Activated T-helper 1 cell treated with anti-CD3 and anti-CD28 coated beads, Interleukin-12 subunit alpha, Interleukin-12 subunit beta, Interleukin-2, Interleukin-4 antibody, amounts not matched to agents 30 ng/mL and 10 ng/mL and 1 ng/mL, durations not matched to agents 14 hours and 24 hours and 36 hours (primary cell): ENCODE measurements around the gene MSI2. TPM values are rescaled to one million over a fixed set of nuclear protein-coding genes. Genes with fewer than 3 reads are reported as not detected.
A peak's percentile ranks its signal among the peaks of the same experiment; 100 is the strongest.

ENCODE experiments used
- DNase-seq: peaks from one replicate; pipeline ENCODE4 v3.0.0; 2021; ENCODE audit warnings: low spot score
- H3K27ac Mint-ChIP-seq: one replicate; pipeline ENCODE4 v1.8.0; 2021; ENCODE audit warnings: mild to moderate bottlenecking, mixed read lengths
- H3K27me3 Mint-ChIP-seq: one replicate; pipeline ENCODE4 v1.8.0; 2022; ENCODE audit warnings: mild to moderate bottlenecking, moderate library complexity, mixed read lengths; ENCODE audit not compliant: insufficient read depth
- H3K36me3 Mint-ChIP-seq: one replicate; pipeline ENCODE4 v1.8.0; 2021; ENCODE audit warnings: low read depth, mixed read lengths
- H3K4me1 Mint-ChIP-seq: one replicate; pipeline ENCODE4 v1.8.0; 2021; ENCODE audit warnings: low read depth, mixed read lengths
- H3K4me3 Mint-ChIP-seq: one replicate; pipeline ENCODE4 v1.8.0; 2021; ENCODE audit warnings: mild to moderate bottlenecking, moderate library complexity, mixed read lengths
- H3K9me3 Mint-ChIP-seq: one replicate; pipeline ENCODE4 v1.8.0; 2021; ENCODE audit warnings: mixed read lengths
- intact Hi-C: fragments of 100-400 bp; cut with micrococcal nuclease; formaldehyde crosslinking; loops from one replicate; pipeline ENCODE4 v1.15.1; 2024
- total RNA-seq: library from RNA; stranded (reverse); gene quantifications from 2 replicates; pipeline ENCODE4 v1.2.3, GENCODE V29; 2022

Gene MSI2
- total RNA-seq, 1 donor from 2014 or later = 278 TPM

GRCh38 chr17:57517632-57518456 is 261.5 kb downstream of the MSI2 start:
- peaks cover 5% of the 10 kb centered on the region for H3K36me3 Mint-ChIP-seq
- peaks cover 20% of the 10 kb centered on the region for H3K4me1 Mint-ChIP-seq
- H3K9me3 Mint-ChIP-seq = no peaks in the 10 kb centered on the region
- no peak overlapping the region for H3K27ac Mint-ChIP-seq
- intact Hi-C loops = no loop called here
- peaks cover 2% of the 10 kb centered on the region for H3K27me3 Mint-ChIP-seq
- H3K4me3 Mint-ChIP-seq = no peak overlapping the region
- DNase-seq = no peak

- Mint-ChIP-seq H3K4me1 (peaks cover 23% of the 10 kb centered on the region), H3K9me3 (no peaks in the 10 kb centered on the region), H3K4me3 (no peak overlapping the region), H3K27ac (peak overlapping the region; percentile 58), H3K27me3 (peaks cover 2% of the 10 kb centered on the region), H3K36me3 (peaks cover 9% of the 10 kb centered on the region)
- DNase-seq = no peak
- intact Hi-C loops = no loop called here
These were observed 262.6 kb downstream of the MSI2 start for GRCh38 chr17:57518587-57519581.

- H3K4me3 Mint-ChIP-seq = no peak overlapping the region
- peaks cover 2% of the 10 kb centered on the region for H3K27me3 Mint-ChIP-seq
- DNase-seq = no peak
- intact Hi-C loops = no loop called here
- H3K9me3 Mint-ChIP-seq = no peaks in the 10 kb centered on the region
- H3K4me1 Mint-ChIP-seq = peaks cover 23% of the 10 kb centered on the region
- H3K27ac Mint-ChIP-seq = no peak overlapping the region
- H3K36me3 Mint-ChIP-seq = peaks cover 13% of the 10 kb centered on the region
These were observed 263.5 kb downstream of the MSI2 start for GRCh38 chr17:57519800-57520199.

GRCh38 chr17:57521606-57522005 is 265.3 kb downstream of the MSI2 start:
- Mint-ChIP-seq H3K27ac (no peak overlapping the region), H3K4me1 (peaks cover 20% of the 10 kb centered on the region), H3K4me3 (no peak overlapping the region), H3K36me3 (peaks cover 14% of the 10 kb centered on the region), H3K27me3 (no peaks in the 10 kb centered on the region), H3K9me3 (no peaks in the 10 kb centered on the region)
- intact Hi-C loops = no loop called here
- DNase-seq = no peak

GRCh38 chr17:57522042-57523005 is 266.0 kb downstream of the MSI2 start:
- Mint-ChIP-seq H3K27me3 (no peaks in the 10 kb centered on the region), H3K27ac (no peak overlapping the region)
- intact Hi-C loops = no loop called here

GRCh38 chr17:57523926-57524632 is 267.8 kb downstream of the MSI2 start:
- intact Hi-C loops = no loop called here
- H3K9me3 Mint-ChIP-seq = no peaks in the 10 kb centered on the region
- no peak for DNase-seq
- H3K36me3 Mint-ChIP-seq = peaks cover 11% of the 10 kb centered on the region
- peak overlapping the region; percentile 18 for H3K27ac Mint-ChIP-seq
- H3K4me1 Mint-ChIP-seq = peaks cover 20% of the 10 kb centered on the region
- no peaks in the 10 kb centered on the region for H3K27me3 Mint-ChIP-seq
- no peak overlapping the region for H3K4me3 Mint-ChIP-seq

More at GRCh38 chr17:57522042-57523005, 266.0 kb downstream of the MSI2 start:
- peaks cover 20% of the 10 kb centered on the region for H3K4me1 Mint-ChIP-seq
- H3K9me3 Mint-ChIP-seq = no peaks in the 10 kb centered on the region
- peaks cover 14% of the 10 kb centered on the region for H3K36me3 Mint-ChIP-seq
- H3K4me3 Mint-ChIP-seq = no peak overlapping the region
- DNase-seq = no peak

GRCh38 chr17:57524839-57525568 is 268.7 kb downstream of the MSI2 start:
- Mint-ChIP-seq H3K27me3 (no peaks in the 10 kb centered on the region), H3K9me3 (no peaks in the 10 kb centered on the region), H3K4me1 (peaks cover 27% of the 10 kb centered on the region), H3K27ac (peak overlapping the region; percentile 53), H3K4me3 (no peak overlapping the region), H3K36me3 (peaks cover 11% of the 10 kb centered on the region)
- no peak for DNase-seq
- intact Hi-C loops = no loop called here

GRCh38 chr17:57527221-57528057 is 271.1 kb downstream of the MSI2 start:
- Mint-ChIP-seq H3K4me1 (peaks cover 48% of the 10 kb centered on the region), H3K9me3 (no peaks in the 10 kb centered on the region), H3K27me3 (no peaks in the 10 kb centered on the region), H3K36me3 (peaks cover 21% of the 10 kb centered on the region), H3K27ac (no peak overlapping the region), H3K4me3 (no peak overlapping the region)
- DNase-seq = no peak
- intact Hi-C loops = no loop called here

- intact Hi-C loops = no loop called here
These were observed 271.7 kb downstream of the MSI2 start for GRCh38 chr17:57528058-57528451.

GRCh38 chr17:57530026-57530425 is 273.7 kb downstream of the MSI2 start:
- H3K4me3 Mint-ChIP-seq = no peak overlapping the region
- H3K9me3 Mint-ChIP-seq = no peaks in the 10 kb centered on the region
- H3K27me3 Mint-ChIP-seq = no peaks in the 10 kb centered on the region
- no peak overlapping the region for H3K27ac Mint-ChIP-seq
- peaks cover 36% of the 10 kb centered on the region for H3K4me1 Mint-ChIP-seq
- no peak for DNase-seq
- peaks cover 14% of the 10 kb centered on the region for H3K36me3 Mint-ChIP-seq
- intact Hi-C loops = no loop called here

More at GRCh38 chr17:57528058-57528451, 271.7 kb downstream of the MSI2 start:
- peaks cover 21% of the 10 kb centered on the region for H3K36me3 Mint-ChIP-seq
- H3K9me3 Mint-ChIP-seq = no peaks in the 10 kb centered on the region
- no peak overlapping the region for H3K4me3 Mint-ChIP-seq
- DNase-seq = no peak
- H3K27ac Mint-ChIP-seq = no peak overlapping the region
- no peaks in the 10 kb centered on the region for H3K27me3 Mint-ChIP-seq
- peaks cover 50% of the 10 kb centered on the region for H3K4me1 Mint-ChIP-seq

GRCh38 chr17:57530508-57530907 is 274.2 kb downstream of the MSI2 start:
- H3K27me3 Mint-ChIP-seq = no peaks in the 10 kb centered on the region
- peaks cover 14% of the 10 kb centered on the region for H3K36me3 Mint-ChIP-seq
- no peaks in the 10 kb centered on the region for H3K9me3 Mint-ChIP-seq
- DNase-seq = no peak
- H3K4me1 Mint-ChIP-seq = peaks cover 35% of the 10 kb centered on the region
- no peak overlapping the region for H3K4me3 Mint-ChIP-seq
- peak overlapping the region; percentile 12 for H3K27ac Mint-ChIP-seq
- intact Hi-C loops = no loop called here
